ENCODE results near the gene EIF1. TPM values are rescaled to one million over a fixed set of nuclear protein-coding genes. Genes with fewer than 3 reads are reported as not detected.

The EIF1 gene
- total RNA-seq, 1 donor from 2014 or later: 1,125 TPM

DNA sequence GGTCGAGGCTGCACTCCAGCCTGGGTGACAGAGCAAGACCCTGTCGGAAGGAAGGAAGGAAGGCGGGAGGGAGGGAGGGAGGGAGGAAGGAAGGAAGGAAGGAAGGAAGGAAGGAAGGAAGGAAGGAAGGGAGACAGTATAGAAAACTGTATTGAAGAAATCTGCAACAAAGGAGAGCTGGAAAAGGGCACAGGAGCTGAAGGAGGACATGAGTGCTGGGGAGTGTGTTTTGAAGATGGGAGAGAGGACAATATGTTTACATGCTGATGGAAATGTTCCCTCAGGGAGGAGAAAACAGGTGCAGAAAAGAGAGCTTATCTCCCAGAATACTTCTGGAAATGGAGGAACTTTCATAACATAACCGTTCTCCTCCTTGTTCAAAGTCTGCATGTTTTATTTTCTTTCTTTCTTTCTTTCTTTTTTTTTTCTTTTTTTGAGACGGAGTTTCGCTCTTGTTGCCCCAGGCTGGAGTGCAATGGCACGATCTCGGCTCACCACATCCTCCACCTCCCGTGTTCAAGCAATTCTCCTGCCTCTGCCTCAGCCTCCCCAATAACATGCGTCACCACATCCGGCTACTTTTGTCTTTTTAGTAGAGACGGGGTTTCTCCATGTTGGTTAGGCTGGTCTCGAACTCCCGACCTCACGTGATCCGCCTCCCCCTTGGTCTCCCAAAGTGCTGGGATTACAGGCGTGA is 48.4 kb downstream of the EIF1 start:
- intact Hi-C loops (cut with micrococcal nuclease): no loop called here
- Histone ChIP-seq H3K4me1 (peaks cover 27% of the 10 kb centered on the region), H3K9me3 (replicated peaks) (no peaks in the 10 kb centered on the region), H3K27ac (replicated peaks) (no peak overlapping the region), H3K27me3 (ENCODE audit: low read depth) (peaks cover 58% of the 10 kb centered on the region), H3K4me3 (no peak overlapping the region), H3K36me3 (no peaks in the 10 kb centered on the region)
- TF ChIP-seq, protein P1, sequence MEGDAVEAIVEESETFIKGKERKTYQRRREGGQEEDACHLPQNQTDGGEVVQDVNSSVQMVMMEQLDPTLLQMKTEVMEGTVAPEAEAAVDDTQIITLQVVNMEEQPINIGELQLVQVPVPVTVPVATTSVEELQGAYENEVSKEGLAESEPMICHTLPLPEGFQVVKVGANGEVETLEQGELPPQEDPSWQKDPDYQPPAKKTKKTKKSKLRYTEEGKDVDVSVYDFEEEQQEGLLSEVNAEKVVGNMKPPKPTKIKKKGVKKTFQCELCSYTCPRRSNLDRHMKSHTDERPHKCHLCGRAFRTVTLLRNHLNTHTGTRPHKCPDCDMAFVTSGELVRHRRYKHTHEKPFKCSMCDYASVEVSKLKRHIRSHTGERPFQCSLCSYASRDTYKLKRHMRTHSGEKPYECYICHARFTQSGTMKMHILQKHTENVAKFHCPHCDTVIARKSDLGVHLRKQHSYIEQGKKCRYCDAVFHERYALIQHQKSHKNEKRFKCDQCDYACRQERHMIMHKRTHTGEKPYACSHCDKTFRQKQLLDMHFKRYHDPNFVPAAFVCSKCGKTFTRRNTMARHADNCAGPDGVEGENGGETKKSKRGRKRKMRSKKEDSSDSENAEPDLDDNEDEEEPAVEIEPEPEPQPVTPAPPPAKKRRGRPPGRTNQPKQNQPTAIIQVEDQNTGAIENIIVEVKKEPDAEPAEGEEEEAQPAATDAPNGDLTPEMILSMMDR (IDR thresholded peaks at IDR 0.05; ENCODE audit: borderline replicate concordance): no peak
- no peak for DNase-seq

DNA sequence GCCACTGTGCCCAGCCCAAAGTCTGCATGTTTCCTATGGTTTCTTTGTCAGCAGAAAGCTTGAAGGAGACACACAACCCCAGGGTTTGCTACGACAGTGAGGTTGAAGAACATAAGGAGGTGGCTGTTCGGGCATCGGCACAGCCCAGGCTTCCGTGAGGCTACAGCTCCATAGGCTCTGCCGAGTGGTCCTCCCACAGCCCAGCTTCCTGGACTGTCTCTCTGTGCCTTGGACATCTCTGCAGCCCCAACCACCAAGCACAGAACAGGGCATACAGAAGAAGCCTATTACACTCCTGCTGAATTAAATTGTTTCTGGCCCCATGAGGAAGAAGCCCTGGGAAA is 49.0 kb downstream of the EIF1 start:
- peaks cover 27% of the 10 kb centered on the region for H3K4me1 ChIP-seq
- H3K27me3 ChIP-seq (ENCODE audit: low read depth): peaks cover 53% of the 10 kb centered on the region
- intact Hi-C loops (cut with micrococcal nuclease): loop anchor here (2.0 kb wide), 1 partner anchor 63 kb away; no protein-coding TSS in a partner anchor
- TF ChIP-seq, protein P1 (IDR thresholded peaks at IDR 0.05; ENCODE audit: borderline replicate concordance): no peak
- H3K9me3 ChIP-seq (replicated peaks): no peaks in the 10 kb centered on the region
- no peak for DNase-seq
- H3K27ac ChIP-seq (replicated peaks): no peak overlapping the region
- H3K36me3 ChIP-seq: no peaks in the 10 kb centered on the region
- H3K4me3 ChIP-seq: no peak overlapping the region

DNA sequence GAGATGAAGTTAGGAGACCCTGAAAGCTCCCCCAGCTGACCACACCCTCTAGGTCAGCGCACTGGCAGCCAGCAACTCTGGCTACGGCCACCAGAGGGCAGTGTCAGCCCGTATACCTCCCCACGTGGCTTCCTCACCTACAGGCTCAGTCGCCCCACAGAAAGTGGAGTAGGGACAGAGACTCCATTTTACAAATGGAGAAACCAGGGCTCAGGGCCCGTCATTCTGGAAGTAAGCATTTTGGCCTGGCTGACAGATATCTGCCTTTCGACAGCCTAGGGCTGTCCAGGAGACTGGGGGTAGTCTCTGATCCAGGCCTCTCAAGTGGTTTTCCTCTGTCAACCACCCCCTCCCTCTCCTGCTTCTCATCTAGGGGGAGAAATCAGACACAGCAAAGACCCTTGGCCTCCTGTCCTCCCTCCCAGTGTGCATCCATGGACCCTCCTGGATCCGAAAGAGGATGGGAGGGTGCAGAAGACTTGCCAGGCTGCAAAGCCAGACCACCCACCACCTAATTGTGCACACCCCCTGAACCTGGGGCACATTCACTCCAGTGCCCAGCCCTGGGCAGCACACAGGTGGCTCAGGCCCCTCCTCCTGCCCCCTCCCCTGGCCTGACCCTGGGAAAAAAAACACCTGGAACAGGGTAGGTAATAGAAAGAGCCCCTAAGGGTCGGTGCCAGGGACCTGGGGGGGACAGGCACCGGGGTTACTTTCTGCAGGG is 49.6 kb downstream of the EIF1 start:
- Histone ChIP-seq H3K36me3 (no peaks in the 10 kb centered on the region), H3K4me3 (no peak overlapping the region), H3K27me3 (ENCODE audit: low read depth) (peaks cover 47% of the 10 kb centered on the region), H3K9me3 (replicated peaks) (no peaks in the 10 kb centered on the region), H3K4me1 (peaks cover 27% of the 10 kb centered on the region), H3K27ac (replicated peaks) (no peak overlapping the region)
- TF ChIP-seq, protein P1 (IDR thresholded peaks at IDR 0.05; ENCODE audit: borderline replicate concordance): peak; percentile 99
- intact Hi-C loops (cut with micrococcal nuclease): loop anchor here (2.0 kb wide), 1 partner anchor 63 kb away; no protein-coding TSS in a partner anchor
- peak; percentile 77 for DNase-seq

DNA sequence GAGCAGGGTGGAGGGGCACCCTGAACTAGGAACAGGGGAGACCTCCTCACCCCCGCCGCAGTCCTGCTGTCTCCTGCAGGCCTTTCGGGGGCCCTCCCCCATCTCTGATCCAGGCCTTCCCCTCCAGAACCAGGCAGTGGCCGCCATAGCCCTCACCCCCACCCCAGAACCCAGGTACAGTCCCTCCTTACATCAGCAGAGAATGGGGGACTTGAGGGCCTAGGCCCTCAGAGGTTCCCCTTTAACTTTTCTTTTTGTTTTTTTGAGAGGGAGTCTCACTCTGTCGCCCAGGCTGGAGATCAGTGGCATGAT is 50.1 kb downstream of the EIF1 start:
- no peak for DNase-seq
- no peaks in the 10 kb centered on the region for H3K9me3 ChIP-seq (replicated peaks)
- intact Hi-C loops (cut with micrococcal nuclease): loop anchor here (2.0 kb wide), 1 partner anchor 62 kb away; no protein-coding TSS in a partner anchor

DNA sequence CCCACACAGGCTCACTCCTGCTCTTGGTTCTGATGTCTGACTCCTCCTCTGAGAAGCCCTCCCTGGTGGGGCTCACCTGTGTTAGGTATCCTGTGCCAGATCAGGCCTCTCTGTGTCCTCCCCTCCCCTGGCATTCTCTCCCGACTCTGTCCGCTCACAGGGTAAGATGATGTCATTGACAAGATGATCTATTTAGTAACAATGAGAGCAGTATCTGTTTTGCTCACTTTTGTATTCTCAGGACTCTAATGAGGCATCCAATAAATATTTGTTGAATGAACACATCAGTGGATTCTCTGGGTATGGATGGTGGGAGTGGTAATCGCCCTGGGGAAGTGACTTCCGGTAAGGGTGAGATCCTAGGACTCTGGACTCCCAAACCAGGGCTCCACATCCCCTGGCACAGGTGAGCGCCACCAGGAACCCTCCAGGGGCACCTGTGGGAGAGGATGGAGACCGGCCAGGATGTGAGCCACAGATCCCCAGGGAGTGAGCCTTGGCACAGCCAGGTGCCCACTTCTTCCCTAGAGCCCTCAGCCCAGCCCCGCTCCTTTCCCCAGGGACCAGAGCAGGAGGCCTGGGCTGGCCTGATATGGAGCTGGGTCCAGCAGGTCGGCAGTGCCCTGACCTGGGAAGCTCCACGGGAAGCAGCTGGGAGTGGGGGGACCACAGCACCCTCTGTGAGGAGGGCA is 51.1 kb downstream of the EIF1 start:
- peaks cover 31% of the 10 kb centered on the region for H3K27me3 ChIP-seq (ENCODE audit: low read depth)
- TF ChIP-seq, protein P1 (IDR thresholded peaks at IDR 0.05; ENCODE audit: borderline replicate concordance): no peak
- no peak overlapping the region for H3K4me3 ChIP-seq
- intact Hi-C loops (cut with micrococcal nuclease): loop anchor here (2.0 kb wide), 1 partner anchor 61 kb away; no protein-coding TSS in a partner anchor
- no peaks in the 10 kb centered on the region for H3K9me3 ChIP-seq (replicated peaks)
- H3K4me1 ChIP-seq: peaks cover 13% of the 10 kb centered on the region
- H3K27ac ChIP-seq (replicated peaks): no peak overlapping the region
- no peak for DNase-seq
- H3K36me3 ChIP-seq: no peaks in the 10 kb centered on the region

More for the DNA sequence above, 50.1 kb downstream of the EIF1 start:
- H3K27me3 ChIP-seq (ENCODE audit: low read depth): peaks cover 42% of the 10 kb centered on the region
- TF ChIP-seq, protein P1 (IDR thresholded peaks at IDR 0.05; ENCODE audit: borderline replicate concordance): no peak
- no peak overlapping the region for H3K27ac ChIP-seq (replicated peaks)
- H3K36me3 ChIP-seq: no peaks in the 10 kb centered on the region
- H3K4me1 ChIP-seq: peaks cover 23% of the 10 kb centered on the region
- H3K4me3 ChIP-seq: no peak overlapping the region
